HepG2 (cell line): ENCODE data around the gene SLC16A11. TPM values are rescaled to one million over a fixed set of nuclear protein-coding genes. Genes with fewer than 3 reads are reported as not detected.
"Not testable (repeated sequence)": the region's sequence is repeated elsewhere in the genome, so short reads cannot be mapped to it uniquely, and the experiment has no call there.

Experiments used
- ATAC-seq: fragments of 200-7000 bp; cut with Tn5 transposase; 3 replicates; pipeline ENCODE4 v1.9.1; 2020; ENCODE audit warnings: mild to moderate bottlenecking, moderate library complexity
- BruUV-seq: library from RNA; stranded (reverse); fragments of 400-500 nt; replicated peaks from 2 replicates; lab custom pipeline; 2021; lab: Mats Ljungman, UMichigan
- CTCF ChIA-PET: fragments of 300-600 bp; formaldehyde crosslinking; extraction: SDS; loops from one replicate; lab custom pipeline; 2021; ENCODE audit warnings: low total read pairs, inconsistent platforms, low intra/inter-chr PET ratio; lab: Yijun Ruan, JAX
- POLR2A ChIA-PET: fragments of 350-600 bp; sonication (Branson Sonifier 250); formaldehyde crosslinking; loops from one replicate; lab custom pipeline; 2020; ENCODE audit warnings: antibody characterized with exemption, inconsistent platforms; lab: Yijun Ruan, JAX
- DNase-seq: peaks from one replicate; pipeline ENCODE4 v3.0.0-alpha.2; 2015; ENCODE audit warnings: low spot score
- FAIRE-seq: peaks from 3 replicates; lab custom pipeline; 2011; peaks lifted over from hg19 to GRCh38; lab: Jason Lieb, UNC
- H2AFZ ChIP-seq: one replicate; pipeline ENCODE4 v1.6.1; 2011; ENCODE audit warnings: low read length, inconsistent platforms
- H3K27ac ChIP-seq: fragments of 300-600 bp; 3 replicates; pipeline ENCODE4 v1.8.0; 2011; ENCODE audit warnings: mixed run types, mild to moderate bottlenecking, mixed read lengths, low read length, inconsistent platforms; ENCODE audit not compliant: insufficient read depth; ENCODE audit errors: extremely low read length
- H3K27me3 ChIP-seq, 2 experiments: fragments of 200-600 bp in 1 of 2; 2 replicates in 1 of 2; 3 replicates in 1 of 2; pipeline versions ENCODE4 v1.6.0 to v1.8.0; 2011; ENCODE audit warnings: low read length in 2 of 2, mild to moderate bottlenecking in 2 of 2, moderate library complexity in 2 of 2, inconsistent platforms in 1 of 2; ENCODE audit not compliant: insufficient read depth in 2 of 2, control insufficient read depth in 1 of 2
- H3K36me3 ChIP-seq, 2 experiments: fragments of 200-600 bp in 1 of 2; replicated peaks in 1 of 2; 2 replicates in 1 of 2; 3 replicates in 1 of 2; pipeline versions ENCODE4 v1.5.1 to v1.8.0; 2011; ENCODE audit warnings: low read length in 2 of 2, inconsistent platforms in 1 of 2; ENCODE audit not compliant: insufficient read depth in 2 of 2, control insufficient read depth in 1 of 2
- H3K4me1 ChIP-seq: 2 replicates; pipeline ENCODE4 v1.5.1; 2012; ENCODE audit warnings: low read length, inconsistent platforms; ENCODE audit not compliant: insufficient read depth
- H3K4me2 ChIP-seq: 2 replicates; pipeline ENCODE4 v1.6.0; 2011; ENCODE audit warnings: low read depth, low read length, inconsistent platforms
- H3K4me3 ChIP-seq, 3 experiments: fragments of 200-600 bp in 1 of 3; sonication (generic), shearing (Covaris generic) in 1 of 3; replicated peaks in 1 of 3; 2 replicates each; pipeline ENCODE4 v1.5.1; 2011 to 2016; ENCODE audit warnings: low read length in 3 of 3, inconsistent platforms in 2 of 3, low read depth in 2 of 3, mild to moderate bottlenecking in 2 of 3, control low read depth in 1 of 3, mixed read lengths in 1 of 3; ENCODE audit not compliant: insufficient read depth in 1 of 3
- H3K79me2 ChIP-seq: one replicate; pipeline ENCODE4 v1.6.1; 2011; ENCODE audit warnings: low read length, inconsistent platforms; ENCODE audit not compliant: insufficient read depth
- H3K9ac ChIP-seq: 2 replicates; pipeline ENCODE4 v1.6.0; 2011; ENCODE audit warnings: mild to moderate bottlenecking, low read depth, low read length, inconsistent platforms; ENCODE audit not compliant: insufficient read depth
- H3K9me3 ChIP-seq: 2 replicates; pipeline ENCODE4 v1.5.1; 2012; ENCODE audit warnings: mild to moderate bottlenecking, low read length
- H4K20me1 ChIP-seq: 2 replicates; pipeline ENCODE4 v1.6.0; 2011; ENCODE audit warnings: inconsistent platforms, mild to moderate bottlenecking, low read length, moderate library complexity; ENCODE audit not compliant: insufficient read depth
- FOSL2 ChIP-seq: sonication (generic); formaldehyde crosslinking; IDR thresholded peaks from 2 replicates; pipeline ENCODE4 v1.4.0; 2020; ENCODE audit warnings: missing genetic modification reagents
- NR2F6 ChIP-seq, 2 experiments: IDR thresholded peaks; 2 replicates each; pipeline ENCODE4 v1.6.1; 2016; ENCODE audit warnings: antibody characterized with exemption in 1 of 2, mild to moderate bottlenecking in 1 of 2
- POLR2G ChIP-seq: fragments of 200-400 bp; formaldehyde crosslinking; IDR thresholded peaks from 2 replicates; pipeline ENCODE4 v1.6.1; 2018; ENCODE audit warnings: mild to moderate bottlenecking, low read depth, low read length, moderate library complexity
- RARA ChIP-seq: IDR thresholded peaks from 2 replicates; pipeline ENCODE4 v1.6.1; 2016; ENCODE audit warnings: missing genetic modification reagents, missing compliant biosample characterization
- WGBS: methylation state at CpG from one replicate; pipeline ENCODE4 v1.1.6; 2017; ENCODE audit warnings: low lambda C conversion rate; 5-methylcytosine and 5-hydroxymethylcytosine counted together
- in situ Hi-C: cut with HindIII; loops from 2 replicates; pipeline ENCODE4 v1.10.0; 2017; ENCODE audit warnings: low pct_unique_long_range_greater_than_20kb; ENCODE audit not compliant: extremely low pct_ligation_motif_present
- intact Hi-C: fragments of 100-400 bp; cut with micrococcal nuclease; formaldehyde crosslinking; loops from one replicate; pipeline ENCODE4 v1.10.0; 2022; ENCODE audit not compliant: unreplicated experiment
- polyA plus RNA-seq, 8 experiments: library from polyadenylated mRNA; depleted of rRNA in 3 of 8; stranded (reverse) in 7 of 8; unstranded in 1 of 8; fragments of >200 nt; fragmentation: Illumina TruSeq in 4 of 8; extraction: Trizol in 4 of 8; gene quantifications; 2 replicates each; pipeline versions ENCODE4 v1.2.1 to v1.2.3, GENCODE V29; 2011 to 2016; ENCODE audit warnings: low read depth in 4 of 8, missing spikeins in 1 of 8, mixed read lengths in 1 of 8; ENCODE audit not compliant: insufficient read depth in 1 of 8
- total RNA-seq, 5 experiments: library from RNA; depleted of rRNA; stranded (reverse); fragments of >200 nt; fragmentation: Illumina TruSeq; extraction: Trizol; gene quantifications; 2 replicates each; pipeline ENCODE4 v1.2.3, GENCODE V29; 2016; ENCODE audit warnings: low read depth in 1 of 5

Gene SLC16A11
- total and polyA plus RNA-seq, 2 of the 13 experiments (the other 11 are each of a cell fraction or from before 2014, with no cell fraction given), result not detected

DNA sequence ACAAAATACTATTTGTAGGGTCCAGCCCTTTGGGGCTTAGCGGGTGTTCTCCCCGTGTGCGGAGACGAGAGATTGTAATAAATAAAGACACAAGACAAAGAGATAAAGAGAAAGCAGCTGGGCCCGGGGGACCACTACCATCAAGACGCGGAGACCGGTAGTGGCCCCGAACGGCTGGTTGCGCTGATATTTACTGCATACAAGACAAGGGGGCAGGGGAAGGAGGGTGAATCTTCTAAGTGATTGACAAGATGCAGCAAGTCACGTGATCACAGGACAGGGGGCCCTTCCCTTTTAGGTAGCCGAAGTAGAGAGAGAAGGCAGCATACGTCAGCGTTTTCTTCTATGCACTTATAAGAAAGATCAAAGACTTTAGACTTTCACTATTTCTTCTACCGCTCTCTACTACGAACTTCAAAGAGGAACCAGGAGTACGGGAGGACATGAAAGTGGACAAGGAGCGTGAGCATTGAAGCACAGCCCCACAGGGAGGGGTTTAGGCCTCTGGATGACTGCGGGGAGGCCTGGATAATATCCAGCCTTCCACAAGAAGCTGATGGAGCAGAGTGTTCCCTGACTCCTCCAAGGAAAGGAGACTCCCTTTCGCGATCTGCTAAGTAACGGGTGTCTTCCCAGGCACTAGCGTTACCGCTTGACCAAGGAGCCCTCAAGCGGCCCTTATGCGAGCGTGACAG, 47.6 kb upstream of the SLC16A11 start:
- H3K79me2 ChIP-seq, H3K9ac ChIP-seq, POLR2A ChIA-PET, CTCF ChIA-PET, H3K36me3 ChIP-seq, FAIRE-seq, DNase-seq, H2AFZ ChIP-seq, H3K4me2 ChIP-seq, BruUV-seq, H4K20me1 ChIP-seq, intact Hi-C loops, H3K9me3 ChIP-seq, H3K27ac ChIP-seq, ATAC-seq, H3K4me3 ChIP-seq, H3K27me3 ChIP-seq: not testable (repeated sequence)
- in situ Hi-C loops, result loop anchor here (5.0 kb wide), 1 partner anchor 39 kb away; no protein-coding TSS in a partner anchor
- H3K4me1 ChIP-seq, result peaks cover 37% of the 10 kb centered on the region
- TF ChIP-seq POLR2G, result 0 out of 2 replicates have a peak, but pooled peaks have one; percentile 25
- WGBS, result 96% methylated on average over 22 of the region's 28 CpGs

DNA sequence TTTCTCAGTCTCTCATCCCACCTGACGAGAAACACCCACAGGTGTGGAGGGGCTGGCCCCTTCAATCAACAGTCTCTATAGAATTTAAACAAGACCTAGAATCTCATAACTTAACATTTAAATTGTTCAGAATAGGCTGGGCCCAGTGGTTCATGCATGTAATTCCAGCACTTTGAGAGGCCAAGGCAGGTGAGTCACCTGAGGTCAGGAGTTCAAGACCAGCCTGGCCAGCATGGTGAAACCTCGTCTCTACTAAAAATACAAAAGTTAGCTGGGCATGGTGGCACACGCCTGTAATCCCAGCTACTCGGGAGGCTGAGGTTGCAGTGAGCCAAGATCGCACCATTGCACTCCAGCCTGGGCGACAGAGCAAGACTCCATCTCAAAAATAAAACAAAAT, 45.7 kb upstream of the SLC16A11 start:
- ATAC-seq; H3K9ac ChIP-seq; CTCF ChIA-PET; H3K27ac ChIP-seq; H3K4me3 ChIP-seq; H3K36me3 ChIP-seq; H3K79me2 ChIP-seq; H3K27me3 ChIP-seq; FAIRE-seq; BruUV-seq; in situ Hi-C loops; H2AFZ ChIP-seq; H3K9me3 ChIP-seq; DNase-seq; H4K20me1 ChIP-seq; TF ChIP-seq NR2F6 (IDR thresholded peaks at IDR 0.05): not testable (repeated sequence)
- POLR2A ChIA-PET, result interaction anchor here (1.3 kb wide), 1 partner anchor 25 kb away, joined by 5 read pairs; the partner anchor contains the start of gene ASGR2
- WGBS, result 85% methylated on average over 6 of the region's 6 CpGs
- peaks cover 39% of the 10 kb centered on the region for H3K4me1 ChIP-seq
- intact Hi-C loops, result loop anchor here (5.0 kb wide), 1 partner anchor 48 kb away; no protein-coding TSS in a partner anchor
- H3K4me2 ChIP-seq, result peak overlapping the region; percentile 69; the same call in 1 of the 2 replicates
- peak; percentile 66 for TF ChIP-seq FOSL2 (CRISPR knock-in tag)
- peak; percentile 53 for TF ChIP-seq RARA (CRISPR knock-in tag)
- TF ChIP-seq NR2F6 (CRISPR knock-in tag; IDR thresholded peaks at IDR 0.05), result peak; percentile 13; the same call in 1 of the 2 replicates
